Measurements from ENCODE around the gene ABLIM2. TPM values are rescaled to one million over a fixed set of nuclear protein-coding genes. Genes with fewer than 3 reads are reported as not detected.
A peak's percentile ranks its signal among the peaks of the same experiment; 100 is the strongest.

Gene ABLIM2
- total RNA-seq, 4 donors from 2014 or later: 177 to 281 (median 244) TPM

GRCh38 chr4:8201321-8201781, 42.7 kb upstream of the ABLIM2 start:
- Histone ChIP-seq H3K9me3 (no peaks in the 10 kb centered on the region), H3K27ac (peak overlapping the region; percentile 52 to 73 (median 63)), H3K36me3 (no peaks in the 10 kb centered on the region), H3K4me1 (peaks cover 18 to 22% of the 10 kb centered on the region in 2 donors), H3K27me3 (no peaks in the 10 kb centered on the region), H3K4me3 (peak overlapping the region in 2 of 4 donors; percentile 32 to 50)
- TF ChIP-seq CTCF (IDR thresholded peaks at IDR 0.05 in 4 of 5, conservative IDR thresholded peaks at IDR 0.05 in 1 of 5): no peak
- no peak for TF ChIP-seq POLR2A (IDR thresholded peaks at IDR 0.05)
- in situ Hi-C loops (cut with MboI; ENCODE audit: low sequenced_read_pairs in 4 of 4): no loop called here
- no peak for ATAC-seq
- no peak for DNase-seq
- intact Hi-C loops (cut with DNase I; ENCODE audit: low total_unique reads): no loop called here

GRCh38 chr4:8200302-8200975, 41.8 kb upstream of the ABLIM2 start:
- DNase-seq (peak; percentile 58 to 63), ATAC-seq (peak; percentile 31 to 43)
- no peaks in the 10 kb centered on the region for H3K27me3 ChIP-seq
- peaks cover 18 to 31% of the 10 kb centered on the region in 2 donors for H3K4me1 ChIP-seq
- peak overlapping the region; percentile 32 to 50 (median 46) for H3K4me3 ChIP-seq
- no peaks in the 10 kb centered on the region for H3K9me3 ChIP-seq
- H3K27ac ChIP-seq: peak overlapping the region; percentile 52 to 73 (median 63)
- intact Hi-C loops (cut with DNase I; ENCODE audit: low total_unique reads) (no loop called here), in situ Hi-C loops (cut with MboI; ENCODE audit: low sequenced_read_pairs in 4 of 4) (no loop called here)
- TF ChIP-seq CTCF (IDR thresholded peaks at IDR 0.05 in 4 of 5, conservative IDR thresholded peaks at IDR 0.05 in 1 of 5) (no peak), POLR2A (IDR thresholded peaks at IDR 0.05) (peak; percentile 31 to 48)
- no peaks in the 10 kb centered on the region for H3K36me3 ChIP-seq

- ATAC-seq (no peak), DNase-seq (no peak)
- Histone ChIP-seq H3K4me3 (peak overlapping the region; percentile 32 to 50 (median 46)), H3K27ac (peak overlapping the region; percentile 37 to 73 (median 63)), H3K27me3 (no peaks in the 10 kb centered on the region), H3K9me3 (no peaks in the 10 kb centered on the region), H3K4me1 (peaks cover 18 to 33% of the 10 kb centered on the region in 2 donors), H3K36me3 (no peaks in the 10 kb centered on the region)
- in situ Hi-C loops (cut with MboI; ENCODE audit: low sequenced_read_pairs in 4 of 4): loop anchor here in 1 of 4 donors (25.0 kb wide), 1 partner anchor 387 kb away; no protein-coding TSS in a partner anchor
- intact Hi-C loops (cut with DNase I; ENCODE audit: low total_unique reads): loop anchor here (10.0 kb wide), 1 partner anchor 375 kb away; no protein-coding TSS in a partner anchor
- TF ChIP-seq CTCF (IDR thresholded peaks at IDR 0.05 in 4 of 5, conservative IDR thresholded peaks at IDR 0.05 in 1 of 5): no peak
- no peak for TF ChIP-seq POLR2A (IDR thresholded peaks at IDR 0.05)
These were observed 41.1 kb upstream of the ABLIM2 start for GRCh38 chr4:8199594-8200301.

- H3K27ac ChIP-seq: peak within 1 kb of the TSS; percentile 37 to 73 (median 63)
- ATAC-seq (peak; percentile 32 to 38), DNase-seq (peak; percentile 63 to 69)
- peak within 1 kb of the TSS; percentile 32 to 50 (median 46) for H3K4me3 ChIP-seq
- intact Hi-C loops (cut with DNase I; ENCODE audit: low total_unique reads): loop anchor here (10.0 kb wide), 1 partner anchor 374 kb away; no protein-coding TSS in a partner anchor
- in situ Hi-C loops (cut with MboI; ENCODE audit: low sequenced_read_pairs in 4 of 4): loop anchor here in 1 of 4 donors (25.0 kb wide), 1 partner anchor 387 kb away; no protein-coding TSS in a partner anchor
- H3K9me3 ChIP-seq: no peaks in the 10 kb centered on the region
- TF ChIP-seq CTCF (IDR thresholded peaks at IDR 0.05 in 4 of 5, conservative IDR thresholded peaks at IDR 0.05 in 1 of 5) (no peak), POLR2A (IDR thresholded peaks at IDR 0.05) (peak; percentile 40 to 49)
- no peaks in the 10 kb centered on the region for H3K27me3 ChIP-seq
- H3K36me3 ChIP-seq: no peaks in the 10 kb centered on the region
- H3K4me1 ChIP-seq: peaks cover 18 to 33% of the 10 kb centered on the region in 2 donors
These were observed 40.4 kb upstream of the ABLIM2 start, which contains the start of gene SH3TC1 for GRCh38 chr4:8198906-8199593. SH3TC1 (plus strand) TSS chr4:8199290; CDS start chr4:8205195, 5,905 bp downstream.

Measured in gastrocnemius medialis (tissue), 4 donors.